H9 (cell line): ENCODE data around the gene SPATA16. TPM values are rescaled to one million over a fixed set of nuclear protein-coding genes. Genes with fewer than 3 reads are reported as not detected.
"Not testable (repeated sequence)": the region's sequence is repeated elsewhere in the genome, so short reads cannot be mapped to it uniquely, and the experiment has no call there.

Experiments
- DNase-seq: peaks from one replicate; pipeline ENCODE4 v3.0.0-alpha.2; 2017
- H2AFZ ChIP-seq: one replicate; pipeline ENCODE4 v1.6.1; 2013; ENCODE audit warnings: mild to moderate bottlenecking, low read length, control low read depth, moderate library complexity
- H2AK5ac ChIP-seq: 2 replicates; pipeline ENCODE4 v1.6.1; 2013; ENCODE audit warnings: low read length, control low read depth, mixed read lengths; ENCODE audit not compliant: insufficient read length
- H2BK120ac ChIP-seq: one replicate; pipeline ENCODE4 v1.6.1; 2013; ENCODE audit warnings: low read depth, mild to moderate bottlenecking, low read length, control low read depth, inconsistent platforms; ENCODE audit not compliant: poor library complexity, severe bottlenecking
- H2BK12ac ChIP-seq: 2 replicates; pipeline ENCODE4 v1.6.1; 2013; ENCODE audit warnings: low read length, control low read depth, mixed read lengths, low read depth; ENCODE audit not compliant: insufficient read length
- H2BK15ac ChIP-seq: 2 replicates; pipeline ENCODE4 v1.6.1; 2013; ENCODE audit warnings: low read depth, low read length, control low read depth
- H2BK20ac ChIP-seq: one replicate; pipeline ENCODE4 v1.6.1; 2013; ENCODE audit warnings: low read depth, mild to moderate bottlenecking, low read length, control low read depth, inconsistent platforms; ENCODE audit not compliant: poor library complexity, severe bottlenecking
- H2BK5ac ChIP-seq: 2 replicates; pipeline ENCODE4 v1.6.1; 2013; ENCODE audit warnings: low read length, control low read depth, mixed read lengths; ENCODE audit not compliant: insufficient read length
- H3K14ac ChIP-seq: 2 replicates; pipeline ENCODE4 v1.6.1; 2013; ENCODE audit warnings: low read length, control low read depth; ENCODE audit not compliant: insufficient read depth
- H3K18ac ChIP-seq: 2 replicates; pipeline ENCODE4 v1.6.1; 2013; ENCODE audit warnings: low read depth, mild to moderate bottlenecking, mixed read lengths, low read length, control low read depth; ENCODE audit not compliant: insufficient read length
- H3K23ac ChIP-seq: 2 replicates; pipeline ENCODE4 v1.6.1; 2013; ENCODE audit warnings: low read length, control low read depth, mixed read lengths, low read depth; ENCODE audit not compliant: insufficient read length
- H3K23me2 ChIP-seq: 2 replicates; pipeline ENCODE4 v1.6.1; 2013; ENCODE audit warnings: low read depth, mild to moderate bottlenecking, mixed read lengths, low read length, control low read depth; ENCODE audit not compliant: insufficient read length, poor library complexity, severe bottlenecking
- H3K27ac ChIP-seq: 2 replicates; pipeline ENCODE4 v1.5.1; 2013; ENCODE audit warnings: low read length, control low read depth, mixed read lengths, low read depth; ENCODE audit not compliant: insufficient read length
- H3K27me3 ChIP-seq: 2 replicates; pipeline ENCODE4 v1.6.1; 2013; ENCODE audit warnings: low read length, control low read depth, inconsistent platforms; ENCODE audit not compliant: insufficient read depth
- H3K4ac ChIP-seq: 2 replicates; pipeline ENCODE4 v1.6.1; 2013; ENCODE audit warnings: low read depth, mild to moderate bottlenecking, control low read depth, inconsistent platforms, low read length, moderate library complexity
- H3K4me1 ChIP-seq: 2 replicates; pipeline ENCODE4 v1.6.1; 2013; ENCODE audit warnings: low read length, control low read depth, inconsistent platforms; ENCODE audit not compliant: insufficient read depth
- H3K4me2 ChIP-seq: 2 replicates; pipeline ENCODE4 v1.6.1; 2013; ENCODE audit warnings: low read length, control low read depth, mixed read lengths; ENCODE audit not compliant: insufficient read length, insufficient read depth
- H3K56ac ChIP-seq: 2 replicates; pipeline ENCODE4 v1.6.1; 2013; ENCODE audit warnings: low read depth, mild to moderate bottlenecking, mixed read lengths, low read length, control low read depth; ENCODE audit not compliant: insufficient read length
- H3K79me1 ChIP-seq: 2 replicates; pipeline ENCODE4 v1.6.1; 2013; ENCODE audit warnings: low read depth, mild to moderate bottlenecking, moderate library complexity, low read length, control low read depth, inconsistent platforms; ENCODE audit not compliant: insufficient read depth, poor library complexity, severe bottlenecking
- H3K79me2 ChIP-seq: 2 replicates; pipeline ENCODE4 v1.6.1; 2013; ENCODE audit warnings: low read length, control low read depth, inconsistent platforms; ENCODE audit not compliant: insufficient read depth
- H3K9ac ChIP-seq: 2 replicates; pipeline ENCODE4 v1.6.1; 2013; ENCODE audit warnings: low read length, control low read depth, mixed read lengths; ENCODE audit not compliant: insufficient read length; ENCODE audit errors: extremely low read depth
- H3K9me3 ChIP-seq: one replicate; pipeline ENCODE4 v1.6.1; 2013; ENCODE audit warnings: low read depth, low read length, inconsistent platforms; ENCODE audit not compliant: control insufficient read depth
- H3T11ph ChIP-seq: one replicate; pipeline ENCODE4 v1.6.1; 2013; ENCODE audit warnings: mild to moderate bottlenecking, low read length, control low read depth, inconsistent platforms
- H4K20me1 ChIP-seq: one replicate; pipeline ENCODE4 v1.6.1; 2013; ENCODE audit not compliant: control insufficient read depth, insufficient read length, insufficient read depth
- H4K5ac ChIP-seq: 2 replicates; pipeline ENCODE4 v1.6.1; 2013; ENCODE audit warnings: low read depth, mild to moderate bottlenecking, mixed read lengths, low read length, control low read depth; ENCODE audit not compliant: insufficient read length
- H4K8ac ChIP-seq: replicated peaks from 2 replicates; pipeline ENCODE4 v1.6.1; 2013; ENCODE audit warnings: low read length, control low read depth, mixed read lengths, low read depth; ENCODE audit not compliant: insufficient read length
- H4K91ac ChIP-seq: 2 replicates; pipeline ENCODE4 v1.6.1; 2013; ENCODE audit warnings: low read depth, mild to moderate bottlenecking, moderate library complexity, mixed read lengths, low read length, control low read depth; ENCODE audit not compliant: insufficient read length
- H3K27ac Mint-ChIP-seq, 3 experiments: 2 replicates in 2 of 3; 3 replicates in 1 of 3; pipeline ENCODE4 v1.8.0; 2020 to 2021; ENCODE audit warnings: mixed read lengths in 3 of 3, mild to moderate bottlenecking in 1 of 3, moderate library complexity in 1 of 3
- H3K27me3 Mint-ChIP-seq: 2 replicates; pipeline ENCODE4 v1.8.0; 2021; ENCODE audit warnings: low read depth, mild to moderate bottlenecking, moderate library complexity, mixed read lengths
- H3K36me3 Mint-ChIP-seq, 3 experiments: 2 replicates in 2 of 3; 3 replicates in 1 of 3; pipeline ENCODE4 v1.8.0; 2020 to 2021; ENCODE audit warnings: low read depth in 3 of 3, mixed read lengths in 3 of 3; ENCODE audit not compliant: insufficient read depth in 1 of 3
- H3K4me1 Mint-ChIP-seq, 2 experiments: 2 replicates each; pipeline ENCODE4 v1.8.0; 2020; ENCODE audit warnings: mixed read lengths in 2 of 2
- H3K4me3 Mint-ChIP-seq, 2 experiments: 2 replicates in 1 of 2; 3 replicates in 1 of 2; pipeline ENCODE4 v1.8.0; 2020 to 2021; ENCODE audit warnings: mild to moderate bottlenecking in 2 of 2, mixed read lengths in 2 of 2, moderate library complexity in 1 of 2
- H3K9me3 Mint-ChIP-seq, 2 experiments: 2 replicates in 1 of 2; 3 replicates in 1 of 2; pipeline ENCODE4 v1.8.0; 2020; ENCODE audit warnings: mild to moderate bottlenecking in 2 of 2, mixed read lengths in 2 of 2, moderate library complexity in 1 of 2
- CTCF ChIP-seq: fragments of 200-600 bp; sonication (generic); conservative IDR thresholded peaks from 3 replicates; pipeline ENCODE4 v1.8.0; 2021; ENCODE audit warnings: antibody characterized with exemption, mild to moderate bottlenecking
- WGBS: extraction: QIAGEN DNeasy Blood & Tissue Kit; methylation state at CpG from one replicate; pipeline ENCODE4 v1.1.7; 2013; ENCODE audit warnings: missing lambda C conversion rate, low lambda C conversion rate, mixed read lengths; ENCODE audit not compliant: insufficient read length; ENCODE audit errors: extremely low coverage; 5-methylcytosine and 5-hydroxymethylcytosine counted together
- total RNA-seq: library from RNA; stranded (reverse); gene quantifications from 2 replicates; pipeline ENCODE4 v1.2.1, GENCODE V29; 2021

SPATA16 gene
- total RNA-seq, 1 experiment from 2014 or later = not detected

- no peak overlapping the region for H3K4ac ChIP-seq
- TF ChIP-seq CTCF = no peak
- no peaks in the 10 kb centered on the region for H3K79me2 ChIP-seq
- Mint-ChIP-seq H3K27me3 (no peaks in the 10 kb centered on the region), H3K27ac (no peak overlapping the region), H3K36me3 (peaks cover 1 to 4% (median 2%) of the 10 kb centered on the region in 3 experiments; a peak in 4 of 7 replicates), H3K9me3 (peaks cover 4 to 5% of the 10 kb centered on the region in 2 experiments; a peak in 3 of 5 replicates), H3K4me3 (no peak overlapping the region), H3K4me1 (peaks cover 0 to under 1% of the 10 kb centered on the region in 2 experiments; a peak in 1 of 4 replicates)
- H2BK15ac ChIP-seq = no peak overlapping the region
- H3K23me2 ChIP-seq = no peaks in the 10 kb centered on the region
- no peak overlapping the region for H2BK120ac ChIP-seq
- H2AFZ ChIP-seq = no peak overlapping the region
- no peak overlapping the region for H3K27ac ChIP-seq
- no peaks in the 10 kb centered on the region for H4K20me1 ChIP-seq
- H3K14ac ChIP-seq = no peak overlapping the region
- no peak overlapping the region for H3K9ac ChIP-seq
- no peak overlapping the region for H2BK5ac ChIP-seq
- WGBS = no CpG with 5 or more reads among the region's 2 CpGs
- H3T11ph ChIP-seq = no peak overlapping the region
- H4K91ac ChIP-seq = no peak overlapping the region
- H3K4me2 ChIP-seq = no peak overlapping the region
- H3K56ac ChIP-seq = no peak overlapping the region
- H4K8ac ChIP-seq = no peak overlapping the region
- no peak overlapping the region for H2AK5ac ChIP-seq
- no peak for DNase-seq
- H3K18ac ChIP-seq = no peak overlapping the region
- H3K9me3 ChIP-seq = no peaks in the 10 kb centered on the region
- no peaks in the 10 kb centered on the region for H3K27me3 ChIP-seq
- no peak overlapping the region for H3K23ac ChIP-seq
- H3K4me1 ChIP-seq = no peaks in the 10 kb centered on the region
- no peak overlapping the region for H4K5ac ChIP-seq
- no peak overlapping the region for H2BK20ac ChIP-seq
- no peak overlapping the region for H2BK12ac ChIP-seq
- no peaks in the 10 kb centered on the region for H3K79me1 ChIP-seq
These were observed 175.8 kb downstream of the SPATA16 start for GRCh38 chr3:172965256-172965655.

- not testable (repeated sequence) for H3K79me2 ChIP-seq, H4K8ac ChIP-seq, H4K20me1 ChIP-seq, H3K36me3 Mint-ChIP-seq, H3K27me3 Mint-ChIP-seq, H4K5ac ChIP-seq, H3K14ac ChIP-seq, H3K4ac ChIP-seq, H3K27me3 ChIP-seq, H3K4me3 Mint-ChIP-seq, H2BK15ac ChIP-seq, H2BK120ac ChIP-seq, H3K23ac ChIP-seq, H3K79me1 ChIP-seq, H3K9me3 ChIP-seq, H4K91ac ChIP-seq, H2AFZ ChIP-seq, H3K27ac Mint-ChIP-seq, H2AK5ac ChIP-seq, H3K9ac ChIP-seq, H3K4me2 ChIP-seq, H3K18ac ChIP-seq, H3K56ac ChIP-seq, H2BK12ac ChIP-seq, H3K4me1 ChIP-seq, DNase-seq, H3K9me3 Mint-ChIP-seq, H3K4me1 Mint-ChIP-seq, H3T11ph ChIP-seq, H3K23me2 ChIP-seq, H3K27ac ChIP-seq, H2BK5ac ChIP-seq
- no CpG with 5 or more reads among the region's 3 CpGs for WGBS
- peak overlapping the region; percentile 45 for H2BK20ac ChIP-seq
These were observed 180.3 kb downstream of the SPATA16 start for GRCh38 chr3:172960626-172961182.
